Heart left ventricle (tissue), 13 donors: ENCODE results near the gene ACOXL.
A peak's percentile ranks its signal among the peaks of the same experiment; 100 is the strongest.

ENCODE experiments used
- CTCF ChIP-seq, 12 donors: fragments of 200-600 bp; sonication (generic) in 4 of 12; IDR thresholded peaks; one replicate each; pipeline versions ENCODE4 v1.5.0 to v1.8.0; 2018 to 2022; ENCODE audit warnings: antibody characterized with exemption in 12 of 12, mild to moderate bottlenecking in 5 of 12
- POLR2A ChIP-seq, 2 donors: fragments of 450-650 bp; IDR thresholded peaks; one replicate each; pipeline ENCODE4 v1.6.1; 2017; ENCODE audit warnings: antibody characterized with exemption in 2 of 2, mild to moderate bottlenecking in 2 of 2, moderate library complexity in 2 of 2
- donor health status: ischemic (EF 13 %, LVEDD 7.1; RV severe dilation, severe dysfunction).
- donor health status: DM: no; HTN: yes; CAD: no.
- donor health status: DM: no; HTN: no; CAD: no.
- donor health status: ischemic (EF 25% LVEDD 6.9; RV normal size, moderate dysfunction).
- donor health status: ischemic (EF 25% LVEDD 5.7; RV mildly dilated, moderate dysfunction).
- donor health status: ischemic (EF 35%, LVEDD 5.7; RV mildly dilated, moderate dysfunction).
- donor health status: nonischemic (EF 11% LVEDD 7.7; RV severe dilation, severe dysfunction).
- donor health status: DM: yes; HTN: yes; CAD: no.
- donor health status: PGD.
- donor health status: ischemic (EF 29% LVEDD 5.4; RV normal size, mild dysfunction).
- donor health status: nonischemic (EF 23%, LVEDD 6.1; RV moderate dilation, normal function).

- peak; percentile 77 to 96 (median 85) for TF ChIP-seq CTCF (IDR thresholded peaks at IDR 0.05)
- TF ChIP-seq POLR2A (IDR thresholded peaks at IDR 0.05): no peak
These were observed 384.6 kb downstream of the ACOXL start for GRCh38 chr2:111116843-111117597.
